Stimulated activated CD4-positive, alpha-beta T cell treated with anti-CD3 and anti-CD28 coated beads, TNF-alpha, amount 100 ng/mL, for 1 hour (primary cell): ENCODE data around the gene LGALS12.

ENCODE experiments used
- DNase-seq, 3 donors: peaks; one replicate each; pipeline ENCODE4 v3.0.0-alpha.2; 2020; ENCODE audit warnings: low read depth in 3 of 3, low spot score in 1 of 3

The LGALS12 gene

GRCh38 chr11:63560506-63561180 lies 54.8 kb downstream of the LGALS12 start:
- DNase-seq: no peak

GRCh38 chr11:63563201-63564055 lies 57.5 kb downstream of the LGALS12 start, which contains the start of gene PLAAT2:
Gene PLAAT2, minus strand, starts transcription at chr11:63563379. Its CDS starts 55 bp downstream, at chr11:63563324.
- no peak for DNase-seq

GRCh38 chr11:63564056-63564774 lies 58.3 kb downstream of the LGALS12 start:
- DNase-seq: no peak

- DNase-seq: no peak
These were observed 59.0 kb downstream of the LGALS12 start for GRCh38 chr11:63564784-63565350.
